ENCODE measurements around the gene RENBP. TPM values are rescaled to one million over a fixed set of nuclear protein-coding genes. Genes with fewer than 3 reads are reported as not detected.

RENBP gene
- total RNA-seq, 1 experiment from 2014 or later = 0.75 TPM

DNA sequence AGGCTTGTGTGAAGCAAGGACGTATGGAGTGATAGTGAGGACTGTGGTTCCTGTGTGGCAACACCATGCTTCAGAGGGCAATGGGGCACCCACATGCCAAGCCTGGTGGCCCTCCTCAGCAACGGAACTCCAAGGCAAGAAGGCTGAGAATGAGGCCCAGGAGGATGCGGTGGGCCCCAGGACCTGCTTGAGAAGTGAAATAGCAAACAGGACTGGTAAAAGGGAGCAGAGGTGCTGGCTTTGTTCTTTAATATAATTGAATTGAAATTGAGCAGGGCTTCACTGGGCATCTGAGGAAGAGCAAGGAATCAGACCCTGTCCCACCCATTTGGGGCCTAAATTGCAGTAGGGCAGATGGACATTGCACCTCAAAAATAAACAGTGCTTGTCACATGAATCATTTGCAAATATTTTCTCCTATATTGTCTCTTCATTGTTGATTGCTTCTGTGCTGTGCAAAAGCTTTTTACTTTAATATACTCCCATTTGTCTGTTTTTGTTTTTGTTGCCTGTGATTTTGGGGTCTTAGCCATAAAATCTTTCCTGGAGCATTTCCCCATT is 30.4 kb upstream of the RENBP start:
- peak overlapping the region; percentile 88 for H3K27ac Mint-ChIP-seq (ENCODE audit: unreplicated experiment)
- 0 out of 2 replicates have a peak, but pooled peaks cover 8% of the 10 kb centered on the region for H3K4me1 ChIP-seq
- intact Hi-C loops (cut with micrococcal nuclease; ENCODE audit: unreplicated experiment) = loop anchor here (10.0 kb wide), 1 partner anchor 400 kb away; the partner anchor contains the start of genes EMD and FLNA
- H3K27me3 ChIP-seq (replicated peaks; ENCODE audit: control insufficient read depth, insufficient read depth, low read length) = no peaks in the 10 kb centered on the region
- BruUV-seq (replicated peaks) = no TSS peak
- TF ChIP-seq, protein P1, sequence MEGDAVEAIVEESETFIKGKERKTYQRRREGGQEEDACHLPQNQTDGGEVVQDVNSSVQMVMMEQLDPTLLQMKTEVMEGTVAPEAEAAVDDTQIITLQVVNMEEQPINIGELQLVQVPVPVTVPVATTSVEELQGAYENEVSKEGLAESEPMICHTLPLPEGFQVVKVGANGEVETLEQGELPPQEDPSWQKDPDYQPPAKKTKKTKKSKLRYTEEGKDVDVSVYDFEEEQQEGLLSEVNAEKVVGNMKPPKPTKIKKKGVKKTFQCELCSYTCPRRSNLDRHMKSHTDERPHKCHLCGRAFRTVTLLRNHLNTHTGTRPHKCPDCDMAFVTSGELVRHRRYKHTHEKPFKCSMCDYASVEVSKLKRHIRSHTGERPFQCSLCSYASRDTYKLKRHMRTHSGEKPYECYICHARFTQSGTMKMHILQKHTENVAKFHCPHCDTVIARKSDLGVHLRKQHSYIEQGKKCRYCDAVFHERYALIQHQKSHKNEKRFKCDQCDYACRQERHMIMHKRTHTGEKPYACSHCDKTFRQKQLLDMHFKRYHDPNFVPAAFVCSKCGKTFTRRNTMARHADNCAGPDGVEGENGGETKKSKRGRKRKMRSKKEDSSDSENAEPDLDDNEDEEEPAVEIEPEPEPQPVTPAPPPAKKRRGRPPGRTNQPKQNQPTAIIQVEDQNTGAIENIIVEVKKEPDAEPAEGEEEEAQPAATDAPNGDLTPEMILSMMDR (IDR thresholded peaks at IDR 0.05; ENCODE audit: insufficient read depth in 1 of 2, low read depth in 1 of 2, low read length in 1 of 2, severe bottlenecking in 1 of 2, unreplicated experiment in 1 of 2) = no peak
- H3K27me3 Mint-ChIP-seq (ENCODE audit: insufficient read depth, unreplicated experiment) = no peaks in the 10 kb centered on the region
- peaks cover 19% of the 10 kb centered on the region for H3K36me3 Mint-ChIP-seq (ENCODE audit: insufficient read depth, unreplicated experiment)
- DNase-seq = no peak
- ChIA-PET POLR2A (no interaction called here), CTCF (no interaction called here)
- no peaks in the 10 kb centered on the region; the same call in 1 of the 2 replicates for H3K36me3 ChIP-seq (ENCODE audit: control insufficient read depth, insufficient read depth, low read length)
- H3K9me3 Mint-ChIP-seq (ENCODE audit: unreplicated experiment) = no peaks in the 10 kb centered on the region
- H3K4me3 Mint-ChIP-seq (ENCODE audit: unreplicated experiment) = peak overlapping the region; percentile 31
- no peaks in the 10 kb centered on the region for H3K9me3 ChIP-seq
- H3K4me3 ChIP-seq (ENCODE audit: low read depth, low read length) = no peak overlapping the region
- H3K4me1 Mint-ChIP-seq (ENCODE audit: low read depth, unreplicated experiment) = peaks cover 8% of the 10 kb centered on the region

DNA sequence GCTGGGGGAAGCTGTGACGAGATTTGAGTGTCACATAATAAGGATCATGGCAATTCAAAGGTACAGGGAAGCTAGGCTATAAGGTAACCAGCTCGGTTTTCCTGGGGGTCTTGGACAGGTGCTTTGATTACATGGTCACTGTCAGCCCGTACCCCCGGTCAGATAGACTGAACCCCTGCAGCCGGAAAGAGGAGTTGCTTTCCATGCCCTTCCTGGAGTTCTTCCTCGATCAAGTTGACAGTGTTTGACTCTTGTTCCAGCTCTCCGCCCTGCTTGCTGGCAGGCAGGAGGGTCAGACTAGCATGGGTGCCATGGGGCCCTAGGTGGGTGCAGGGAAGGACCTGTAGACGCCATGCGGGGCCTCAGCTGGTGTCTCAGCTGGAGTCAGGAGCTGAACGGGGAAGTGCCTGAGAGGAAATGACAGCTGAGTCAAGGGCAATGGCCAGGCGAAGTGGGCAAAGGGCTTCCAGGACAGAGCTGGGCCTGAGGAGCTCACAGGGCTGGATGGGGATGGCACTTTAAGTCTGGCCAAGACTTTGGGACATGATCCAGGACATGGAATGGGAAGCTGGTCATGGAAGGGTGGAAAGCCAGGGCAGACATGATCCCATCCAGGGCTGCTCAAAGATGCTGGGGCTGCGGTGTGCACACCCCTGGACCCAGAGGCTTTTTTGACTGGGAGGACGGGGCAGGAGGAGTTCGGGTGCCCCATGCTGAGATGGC is 29.7 kb upstream of the RENBP start:
- POLR2A ChIA-PET = no interaction called here
- H3K4me1 Mint-ChIP-seq (ENCODE audit: low read depth, unreplicated experiment) = peaks cover 8% of the 10 kb centered on the region
- H3K27ac Mint-ChIP-seq (ENCODE audit: unreplicated experiment) = peak overlapping the region; percentile 88

More for the DNA sequence above, 29.7 kb upstream of the RENBP start:
- CTCF ChIA-PET = no interaction called here
- H3K4me3 ChIP-seq (ENCODE audit: low read depth, low read length) = no peak overlapping the region
- 0 out of 2 replicates have a peak, but pooled peaks cover 8% of the 10 kb centered on the region for H3K4me1 ChIP-seq
- H3K36me3 ChIP-seq (ENCODE audit: control insufficient read depth, insufficient read depth, low read length) = no peaks in the 10 kb centered on the region; the same call in 1 of the 2 replicates
- H3K4me3 Mint-ChIP-seq (ENCODE audit: unreplicated experiment) = peak overlapping the region; percentile 31
- TF ChIP-seq, protein P1 (IDR thresholded peaks at IDR 0.05; ENCODE audit: insufficient read depth in 1 of 2, low read depth in 1 of 2, low read length in 1 of 2, severe bottlenecking in 1 of 2, unreplicated experiment in 1 of 2) = no peak
- H3K36me3 Mint-ChIP-seq (ENCODE audit: insufficient read depth, unreplicated experiment) = peaks cover 19% of the 10 kb centered on the region
- H3K9me3 Mint-ChIP-seq (ENCODE audit: unreplicated experiment) = no peaks in the 10 kb centered on the region
- intact Hi-C loops (cut with micrococcal nuclease; ENCODE audit: unreplicated experiment) = loop anchor here (10.0 kb wide), 1 partner anchor 401 kb away; the partner anchor contains the start of genes EMD and FLNA
- no peak for DNase-seq
- BruUV-seq (replicated peaks) = no TSS peak
- H3K9me3 ChIP-seq = no peaks in the 10 kb centered on the region
- H3K27me3 Mint-ChIP-seq (ENCODE audit: insufficient read depth, unreplicated experiment) = no peaks in the 10 kb centered on the region
- no peaks in the 10 kb centered on the region for H3K27me3 ChIP-seq (replicated peaks; ENCODE audit: control insufficient read depth, insufficient read depth, low read length)

Data from Caco-2 (cell line).